Neural cell (in vitro differentiated cells): ENCODE data around the gene COL6A2.

ENCODE experiments used
- EP300 ChIP-seq: fragments of 450-650 bp; conservative IDR thresholded peaks from 2 replicates; pipeline ENCODE4 v1.6.1; 2014; ENCODE audit warnings: antibody characterized with exemption, mild to moderate bottlenecking, moderate library complexity; ENCODE audit not compliant: poor library complexity, severe bottlenecking
- EZH2 ChIP-seq: fragments of 200-600, 300-800 bp; shearing (Covaris generic), sonication (generic); IDR thresholded peaks from 2 replicates; pipeline ENCODE4 v1.6.1; 2014; ENCODE audit warnings: antibody characterized with exemption, low read length, borderline replicate concordance, mild to moderate bottlenecking; ENCODE audit not compliant: insufficient read depth, poor library complexity, severe bottlenecking
- MXI1 ChIP-seq: fragments of 450-650 bp; conservative IDR thresholded peaks from 2 replicates; pipeline ENCODE4 v1.6.1; 2014; ENCODE audit warnings: antibody characterized with exemption, mild to moderate bottlenecking; ENCODE audit not compliant: poor library complexity, severe bottlenecking
- POLR2AphosphoS5 ChIP-seq: IDR thresholded peaks from 2 replicates; pipeline ENCODE4 v1.6.1; 2012
- RAD21 ChIP-seq: fragments of 450-650 bp; conservative IDR thresholded peaks from 2 replicates; pipeline ENCODE4 v1.6.1; 2014; ENCODE audit warnings: antibody characterized with exemption, mild to moderate bottlenecking, moderate library complexity
- SMC3 ChIP-seq: fragments of 450-650 bp; conservative IDR thresholded peaks from 2 replicates; pipeline ENCODE4 v1.6.1; 2014; ENCODE audit warnings: antibody characterized with exemption, mild to moderate bottlenecking, moderate library complexity; ENCODE audit not compliant: poor library complexity
- TAF1 ChIP-seq: IDR thresholded peaks from 2 replicates; pipeline ENCODE4 v1.6.1; 2012; ENCODE audit warnings: low read depth
- TF ChIP-seq, protein P1 (sequence below): fragments of 450-650 bp; IDR thresholded peaks from 2 replicates; pipeline ENCODE4 v1.5.1; 2014; ENCODE audit warnings: antibody characterized with exemption, mild to moderate bottlenecking, moderate library complexity; ENCODE audit not compliant: poor library complexity, severe bottlenecking
- TF ChIP-seq, protein P2 (sequence below): IDR thresholded peaks from 2 replicates; pipeline ENCODE4 v1.6.1; 2012; ENCODE audit warnings: borderline replicate concordance

DNA sequence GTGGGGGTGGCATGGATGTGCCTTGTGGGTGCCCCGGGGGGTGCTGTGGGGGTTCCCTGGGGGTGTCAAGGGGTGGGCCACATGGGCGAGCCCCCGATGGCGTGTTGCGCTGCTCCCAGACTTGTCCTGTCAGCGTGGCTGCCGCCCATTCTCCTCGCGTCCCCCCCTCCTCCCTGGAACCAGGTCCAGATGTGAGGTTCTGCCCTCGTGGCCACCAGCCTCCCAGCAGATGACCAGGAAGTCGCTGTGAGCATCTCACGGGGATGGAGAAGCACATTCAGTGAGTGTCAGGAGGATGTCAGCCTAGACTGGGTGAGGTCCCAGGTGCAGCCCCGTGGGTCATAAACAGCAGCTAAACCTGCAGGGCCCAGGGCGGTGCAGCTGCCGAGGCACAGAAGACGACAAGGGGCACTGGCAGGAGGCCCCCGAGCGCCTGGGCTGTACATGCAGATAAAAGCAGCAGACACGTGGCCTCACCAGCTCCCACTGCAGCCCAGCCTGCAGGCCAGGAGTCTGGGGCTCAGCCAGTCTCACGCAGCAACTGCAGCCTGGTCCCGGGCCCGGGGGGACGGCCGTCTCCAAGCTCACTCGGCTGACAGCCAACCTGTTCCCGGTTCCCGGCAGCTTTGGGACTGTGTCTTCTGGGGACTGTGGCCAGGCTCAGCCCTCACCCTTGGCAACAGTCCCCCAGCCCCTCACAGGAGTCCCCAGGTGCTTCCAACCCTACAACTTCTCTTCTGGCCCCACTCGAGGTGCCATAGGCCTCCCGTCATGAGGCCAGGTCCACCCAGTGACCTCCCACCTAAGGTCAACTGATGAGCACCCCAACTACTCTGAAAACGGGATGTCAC, 17.5 kb upstream of the COL6A2 start:
- TF ChIP-seq POLR2AphosphoS5, result no peak
- TF ChIP-seq, protein P1, sequence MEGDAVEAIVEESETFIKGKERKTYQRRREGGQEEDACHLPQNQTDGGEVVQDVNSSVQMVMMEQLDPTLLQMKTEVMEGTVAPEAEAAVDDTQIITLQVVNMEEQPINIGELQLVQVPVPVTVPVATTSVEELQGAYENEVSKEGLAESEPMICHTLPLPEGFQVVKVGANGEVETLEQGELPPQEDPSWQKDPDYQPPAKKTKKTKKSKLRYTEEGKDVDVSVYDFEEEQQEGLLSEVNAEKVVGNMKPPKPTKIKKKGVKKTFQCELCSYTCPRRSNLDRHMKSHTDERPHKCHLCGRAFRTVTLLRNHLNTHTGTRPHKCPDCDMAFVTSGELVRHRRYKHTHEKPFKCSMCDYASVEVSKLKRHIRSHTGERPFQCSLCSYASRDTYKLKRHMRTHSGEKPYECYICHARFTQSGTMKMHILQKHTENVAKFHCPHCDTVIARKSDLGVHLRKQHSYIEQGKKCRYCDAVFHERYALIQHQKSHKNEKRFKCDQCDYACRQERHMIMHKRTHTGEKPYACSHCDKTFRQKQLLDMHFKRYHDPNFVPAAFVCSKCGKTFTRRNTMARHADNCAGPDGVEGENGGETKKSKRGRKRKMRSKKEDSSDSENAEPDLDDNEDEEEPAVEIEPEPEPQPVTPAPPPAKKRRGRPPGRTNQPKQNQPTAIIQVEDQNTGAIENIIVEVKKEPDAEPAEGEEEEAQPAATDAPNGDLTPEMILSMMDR, result no peak
- TF ChIP-seq, protein P2, sequence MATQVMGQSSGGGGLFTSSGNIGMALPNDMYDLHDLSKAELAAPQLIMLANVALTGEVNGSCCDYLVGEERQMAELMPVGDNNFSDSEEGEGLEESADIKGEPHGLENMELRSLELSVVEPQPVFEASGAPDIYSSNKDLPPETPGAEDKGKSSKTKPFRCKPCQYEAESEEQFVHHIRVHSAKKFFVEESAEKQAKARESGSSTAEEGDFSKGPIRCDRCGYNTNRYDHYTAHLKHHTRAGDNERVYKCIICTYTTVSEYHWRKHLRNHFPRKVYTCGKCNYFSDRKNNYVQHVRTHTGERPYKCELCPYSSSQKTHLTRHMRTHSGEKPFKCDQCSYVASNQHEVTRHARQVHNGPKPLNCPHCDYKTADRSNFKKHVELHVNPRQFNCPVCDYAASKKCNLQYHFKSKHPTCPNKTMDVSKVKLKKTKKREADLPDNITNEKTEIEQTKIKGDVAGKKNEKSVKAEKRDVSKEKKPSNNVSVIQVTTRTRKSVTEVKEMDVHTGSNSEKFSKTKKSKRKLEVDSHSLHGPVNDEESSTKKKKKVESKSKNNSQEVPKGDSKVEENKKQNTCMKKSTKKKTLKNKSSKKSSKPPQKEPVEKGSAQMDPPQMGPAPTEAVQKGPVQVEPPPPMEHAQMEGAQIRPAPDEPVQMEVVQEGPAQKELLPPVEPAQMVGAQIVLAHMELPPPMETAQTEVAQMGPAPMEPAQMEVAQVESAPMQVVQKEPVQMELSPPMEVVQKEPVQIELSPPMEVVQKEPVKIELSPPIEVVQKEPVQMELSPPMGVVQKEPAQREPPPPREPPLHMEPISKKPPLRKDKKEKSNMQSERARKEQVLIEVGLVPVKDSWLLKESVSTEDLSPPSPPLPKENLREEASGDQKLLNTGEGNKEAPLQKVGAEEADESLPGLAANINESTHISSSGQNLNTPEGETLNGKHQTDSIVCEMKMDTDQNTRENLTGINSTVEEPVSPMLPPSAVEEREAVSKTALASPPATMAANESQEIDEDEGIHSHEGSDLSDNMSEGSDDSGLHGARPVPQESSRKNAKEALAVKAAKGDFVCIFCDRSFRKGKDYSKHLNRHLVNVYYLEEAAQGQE, result no peak
- no peak for TF ChIP-seq MXI1
- no peak for TF ChIP-seq SMC3
- no peak for TF ChIP-seq EZH2
- TF ChIP-seq TAF1, result no peak
- TF ChIP-seq RAD21, result no peak
- TF ChIP-seq EP300, result no peak
